NCI-H2196 (cell line): ENCODE results near the gene RPP14.

ENCODE experiments used
- DNase-seq: peaks from one replicate; lab custom pipeline; 2025; ENCODE audit not compliant: unreplicated experiment; lab: John Stamatoyannopoulos, UW

Gene RPP14

GRCh38 chr3:58355179-58355578 lies 49.1 kb downstream of the RPP14 start:
- DNase-seq: no peak

- DNase-seq: no peak
Observed at GRCh38 chr3:58356054-58356453, 50.0 kb downstream of the RPP14 start.

- no peak for DNase-seq
Observed at GRCh38 chr3:58357402-58357801, 51.4 kb downstream of the RPP14 start.

- no peak for DNase-seq
Observed at GRCh38 chr3:58358092-58358491, 52.0 kb downstream of the RPP14 start.

GRCh38 chr3:58358808-58359207 lies 52.8 kb downstream of the RPP14 start:
- DNase-seq: no peak

GRCh38 chr3:58359621-58360020 lies 53.6 kb downstream of the RPP14 start:
- DNase-seq: no peak

- DNase-seq: no peak
Observed at GRCh38 chr3:58361866-58362265, 55.8 kb downstream of the RPP14 start.

GRCh38 chr3:58366699-58367098 lies 60.7 kb downstream of the RPP14 start:
- DNase-seq: no peak

- no peak for DNase-seq
Observed at GRCh38 chr3:58369038-58369437, 63.0 kb downstream of the RPP14 start.
